Ascending aorta (tissue), 2 donors: ENCODE results near the gene RAP1GAP2. TPM values are rescaled to one million over a fixed set of nuclear protein-coding genes. Genes with fewer than 3 reads are reported as not detected.
A peak's percentile ranks its signal among the peaks of the same experiment; 100 is the strongest.

ENCODE experiments used
- DNase-seq, 2 donors: peaks; one replicate each; pipeline ENCODE4 v3.0.0-alpha.2; 2019; ENCODE audit warnings: low spot score in 2 of 2
- H3K27ac ChIP-seq, 2 donors: fragments of 200-600 bp; sonication (generic); one replicate each; pipeline ENCODE4 v1.5.1; 2016 to 2017; ENCODE audit warnings: mild to moderate bottlenecking in 1 of 2
- H3K27me3 ChIP-seq: fragments of 200-600 bp; sonication (generic); one replicate; pipeline ENCODE4 v1.5.1; 2017
- H3K36me3 ChIP-seq, 2 donors: fragments of 200-600 bp; sonication (generic); one replicate each; pipeline ENCODE4 v1.5.1; 2016
- H3K4me1 ChIP-seq, 2 donors: fragments of 200-600 bp; sonication (generic); one replicate each; pipeline ENCODE4 v1.5.1; 2016 to 2017; ENCODE audit warnings: mild to moderate bottlenecking in 1 of 2
- H3K4me3 ChIP-seq, 2 donors: fragments of 200-600 bp; sonication (generic); one replicate each; pipeline ENCODE4 v1.5.1; 2016 to 2017; ENCODE audit warnings: mild to moderate bottlenecking in 1 of 2
- H3K9me3 ChIP-seq, 2 donors: fragments of 200-600 bp; sonication (generic); one replicate each; pipeline ENCODE4 v1.5.1; 2016
- CTCF ChIP-seq, 3 experiments: fragments of 200-600 bp in 2 of 3; fragments of 450-650 bp in 1 of 3; sonication (generic) in 2 of 3; IDR thresholded peaks; one replicate each; pipeline ENCODE4 v1.5.1; 2016 to 2019; ENCODE audit warnings: antibody characterized with exemption in 3 of 3, mild to moderate bottlenecking in 1 of 3, moderate library complexity in 1 of 3
- intact Hi-C: fragments of 100-400 bp; cut with DNase I; formaldehyde crosslinking; loops from one replicate; pipeline ENCODE4 v1.15.1; 2023
- total RNA-seq: library from RNA; depleted of rRNA; stranded (reverse); fragments of >200 nt; gene quantifications from one replicate; pipeline ENCODE4 v1.1.0, GENCODE V29; 2016

The RAP1GAP2 gene
- total RNA-seq, 1 donor from 2014 or later: 1.6 TPM

GRCh38 chr17:2946144-2946543 lies 149.9 kb downstream of the RAP1GAP2 start:
- Histone ChIP-seq H3K4me3 (no peak overlapping the region), H3K27me3 (no peaks in the 10 kb centered on the region), H3K9me3 (no peaks in the 10 kb centered on the region), H3K36me3 (no peaks in the 10 kb centered on the region), H3K27ac (no peak overlapping the region), H3K4me1 (no peaks in the 10 kb centered on the region)
- intact Hi-C loops: no loop called here
- no peak for DNase-seq
- TF ChIP-seq CTCF (IDR thresholded peaks at IDR 0.05): no peak

GRCh38 chr17:2947588-2947950 lies 151.3 kb downstream of the RAP1GAP2 start:
- Histone ChIP-seq H3K36me3 (no peaks in the 10 kb centered on the region), H3K4me1 (no peaks in the 10 kb centered on the region), H3K27ac (no peak overlapping the region), H3K4me3 (no peak overlapping the region), H3K27me3 (no peaks in the 10 kb centered on the region), H3K9me3 (no peaks in the 10 kb centered on the region)
- TF ChIP-seq CTCF (IDR thresholded peaks at IDR 0.05): no peak
- intact Hi-C loops: no loop called here
- no peak for DNase-seq

GRCh38 chr17:2947996-2948550 lies 151.8 kb downstream of the RAP1GAP2 start:
- Histone ChIP-seq H3K4me3 (no peak overlapping the region), H3K36me3 (no peaks in the 10 kb centered on the region), H3K9me3 (no peaks in the 10 kb centered on the region), H3K4me1 (no peaks in the 10 kb centered on the region), H3K27ac (no peak overlapping the region), H3K27me3 (no peaks in the 10 kb centered on the region)
- no peak for TF ChIP-seq CTCF (IDR thresholded peaks at IDR 0.05)
- intact Hi-C loops: no loop called here
- DNase-seq: no peak

- no peaks in the 10 kb centered on the region for H3K9me3 ChIP-seq
- no peaks in the 10 kb centered on the region for H3K4me1 ChIP-seq
- H3K27me3 ChIP-seq: no peaks in the 10 kb centered on the region
- H3K27ac ChIP-seq: no peak overlapping the region
- intact Hi-C loops: no loop called here
- no peak for DNase-seq
- H3K36me3 ChIP-seq: no peaks in the 10 kb centered on the region
- TF ChIP-seq CTCF (IDR thresholded peaks at IDR 0.05): no peak
- H3K4me3 ChIP-seq: no peak overlapping the region
These were observed 152.7 kb downstream of the RAP1GAP2 start for GRCh38 chr17:2948721-2949468.

GRCh38 chr17:2949469-2950044 lies 153.3 kb downstream of the RAP1GAP2 start:
- Histone ChIP-seq H3K4me1 (no peaks in the 10 kb centered on the region), H3K4me3 (no peak overlapping the region), H3K9me3 (no peaks in the 10 kb centered on the region), H3K36me3 (no peaks in the 10 kb centered on the region), H3K27me3 (no peaks in the 10 kb centered on the region), H3K27ac (no peak overlapping the region)
- intact Hi-C loops: no loop called here
- peak in 1 of 2 donors; percentile 72 for DNase-seq
- no peak for TF ChIP-seq CTCF (IDR thresholded peaks at IDR 0.05)
